Activated T-cell treated with anti-CD3 and anti-CD28 coated beads, Interleukin-2, amount 50 U/mL, for 24 hours (primary cell): Measurements from ENCODE around the gene FRMPD3.

Experiments used
- DNase-seq: peaks from one replicate; pipeline ENCODE4 v3.0.0-alpha.2; 2020
- H3K27ac Mint-ChIP-seq: 2 replicates; pipeline ENCODE4 v1.8.0; 2020; ENCODE audit warnings: mild to moderate bottlenecking, mixed read lengths
- H3K27me3 Mint-ChIP-seq: 2 replicates; pipeline ENCODE4 v1.8.0; 2020; ENCODE audit warnings: mixed read lengths
- H3K36me3 Mint-ChIP-seq: 2 replicates; pipeline ENCODE4 v1.8.0; 2020; ENCODE audit warnings: low read depth, mixed read lengths
- H3K4me1 Mint-ChIP-seq: 2 replicates; pipeline ENCODE4 v1.8.0; 2020; ENCODE audit warnings: low read depth, mixed read lengths
- H3K4me3 Mint-ChIP-seq: 2 replicates; pipeline ENCODE4 v1.8.0; 2020; ENCODE audit warnings: mild to moderate bottlenecking, moderate library complexity, mixed read lengths
- H3K9me3 Mint-ChIP-seq: 2 replicates; pipeline ENCODE4 v1.8.0; 2020; ENCODE audit warnings: mixed read lengths

The FRMPD3 gene

DNA sequence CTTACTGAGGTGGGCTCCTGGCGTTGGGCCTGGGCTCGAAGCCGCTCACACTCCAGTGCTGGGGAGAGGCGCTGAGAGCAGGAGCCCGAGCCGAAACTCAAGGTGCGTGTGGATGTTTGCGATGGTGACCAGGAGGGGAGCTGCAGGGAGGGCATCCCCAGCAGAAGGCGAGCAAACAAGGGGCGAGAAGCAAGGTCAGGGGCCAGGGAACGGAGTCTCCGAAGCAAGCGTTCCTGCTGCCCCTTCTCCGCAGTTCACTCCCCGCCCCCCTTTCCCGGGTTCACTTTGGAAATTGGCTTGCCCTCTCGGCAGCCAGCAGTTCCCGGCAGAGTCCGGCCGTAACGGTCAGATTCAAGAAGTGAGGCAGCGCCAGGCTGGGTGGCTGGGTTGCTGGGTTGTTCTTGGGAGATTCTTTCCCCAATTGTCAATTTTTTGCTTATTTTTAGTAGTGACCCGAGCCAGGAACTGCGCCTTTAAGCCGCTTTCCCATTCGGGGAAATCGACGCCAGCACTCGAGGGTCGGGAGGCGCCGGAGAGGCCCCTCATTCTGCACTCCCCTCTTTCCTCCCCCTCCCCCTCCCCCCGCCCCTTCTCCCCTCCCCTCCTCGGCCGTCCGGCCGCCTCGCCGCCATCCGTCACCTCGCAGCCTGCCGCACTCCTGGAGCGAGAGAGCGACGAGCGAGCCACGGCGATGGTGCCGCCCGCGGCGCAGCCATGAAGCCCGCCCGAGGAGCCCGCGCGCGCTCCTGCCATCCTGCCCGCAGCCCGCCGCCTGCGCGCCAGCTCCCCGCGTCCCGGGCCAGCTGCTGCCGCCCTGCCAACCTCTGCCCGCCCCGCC is at the start of gene FRMPD3:
FRMPD3 (plus strand) TSS at position 655 of the 838 bp plus-strand sequence. CDS start 76,937 bp downstream, outside the sequence.
- H3K4me1 Mint-ChIP-seq = peaks cover 20% of the 10 kb centered on the region
- no peak within 1 kb of the TSS for H3K27ac Mint-ChIP-seq
- H3K4me3 Mint-ChIP-seq = peak within 1 kb of the TSS; percentile 54
- H3K36me3 Mint-ChIP-seq = no peaks in the 10 kb centered on the region
- DNase-seq = no peak
- peaks cover 48% of the 10 kb centered on the region for H3K27me3 Mint-ChIP-seq
- H3K9me3 Mint-ChIP-seq = no peaks in the 10 kb centered on the region

DNA sequence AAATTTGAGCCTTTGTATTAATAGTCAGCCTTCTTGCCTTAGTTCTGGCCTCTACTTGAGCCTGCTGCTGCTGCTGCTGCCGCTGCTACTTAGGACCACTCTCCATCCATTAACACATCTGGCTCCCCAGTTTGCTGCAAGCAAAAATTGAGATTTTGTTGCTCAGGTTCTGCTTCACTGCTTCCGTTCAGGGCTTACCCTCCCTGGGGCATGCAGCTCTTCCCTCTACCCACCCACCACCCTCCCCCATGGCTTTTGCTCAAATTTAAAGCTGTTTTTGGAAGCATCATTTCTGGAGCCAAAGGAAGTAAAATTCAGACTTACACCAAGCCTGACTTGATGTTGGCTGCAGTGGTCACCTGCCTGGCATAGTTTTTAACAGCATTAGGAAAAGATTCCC is 28.9 kb upstream of the FRMPD3 start:
- Mint-ChIP-seq H3K27ac (no peak overlapping the region), H3K4me1 (no peaks in the 10 kb centered on the region), H3K36me3 (no peaks in the 10 kb centered on the region), H3K27me3 (peaks cover 58% of the 10 kb centered on the region), H3K9me3 (no peaks in the 10 kb centered on the region), H3K4me3 (no peak overlapping the region)
- DNase-seq = no peak

DNA sequence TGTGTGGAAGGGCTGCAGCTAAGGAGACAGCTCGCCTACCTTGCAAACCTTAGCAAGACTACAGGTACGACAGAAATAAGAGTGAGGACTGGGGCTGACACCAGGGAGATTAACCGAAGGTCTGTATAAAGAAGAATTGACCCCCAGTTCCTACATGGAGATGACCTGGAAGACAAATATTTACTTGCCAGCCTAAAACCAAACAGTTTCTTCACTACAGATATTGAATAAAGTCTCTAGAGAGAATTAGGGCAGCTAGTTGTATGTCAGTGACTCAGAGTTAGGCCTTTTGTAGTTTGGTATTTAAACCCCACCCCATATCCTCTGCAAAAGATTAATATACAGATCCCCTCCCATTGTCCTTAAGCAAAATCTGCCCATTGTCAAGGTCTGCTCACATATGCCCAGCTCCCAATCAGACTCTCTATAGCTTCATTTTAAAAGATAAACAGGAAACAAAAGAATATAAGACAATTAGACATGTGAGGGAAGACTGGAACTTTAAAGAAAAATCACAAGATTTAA is 28.1 kb upstream of the FRMPD3 start:
- no peaks in the 10 kb centered on the region for H3K4me1 Mint-ChIP-seq
- no peak for DNase-seq
- H3K27me3 Mint-ChIP-seq = peaks cover 62% of the 10 kb centered on the region
- H3K4me3 Mint-ChIP-seq = no peak overlapping the region
- H3K36me3 Mint-ChIP-seq = no peaks in the 10 kb centered on the region
- H3K27ac Mint-ChIP-seq = no peak overlapping the region
- H3K9me3 Mint-ChIP-seq = no peaks in the 10 kb centered on the region

DNA sequence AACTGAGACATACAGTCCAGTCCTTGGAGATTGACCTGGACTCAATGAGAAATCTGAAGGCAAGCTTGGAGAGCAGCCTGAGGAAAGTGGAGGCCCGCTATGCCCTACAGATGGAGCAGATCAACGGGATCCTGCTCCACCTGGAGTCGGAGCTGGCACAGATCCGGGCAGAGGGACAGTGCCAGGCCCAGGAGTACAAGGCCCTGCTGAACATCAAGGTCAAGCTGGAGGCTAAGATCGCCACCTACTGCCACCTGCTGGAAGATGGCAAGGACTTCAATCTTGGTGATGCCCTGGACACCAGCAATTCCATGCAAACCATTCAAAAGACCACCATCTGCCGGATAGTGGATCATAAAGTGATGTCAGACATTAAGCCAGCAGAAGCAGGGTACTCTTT is 20.4 kb upstream of the FRMPD3 start:
- H3K27me3 Mint-ChIP-seq = peaks cover 30% of the 10 kb centered on the region
- DNase-seq = no peak
- no peak overlapping the region for H3K4me3 Mint-ChIP-seq
- no peaks in the 10 kb centered on the region for H3K4me1 Mint-ChIP-seq
- H3K9me3 Mint-ChIP-seq = no peaks in the 10 kb centered on the region
- no peak overlapping the region for H3K27ac Mint-ChIP-seq
- H3K36me3 Mint-ChIP-seq = no peaks in the 10 kb centered on the region

DNA sequence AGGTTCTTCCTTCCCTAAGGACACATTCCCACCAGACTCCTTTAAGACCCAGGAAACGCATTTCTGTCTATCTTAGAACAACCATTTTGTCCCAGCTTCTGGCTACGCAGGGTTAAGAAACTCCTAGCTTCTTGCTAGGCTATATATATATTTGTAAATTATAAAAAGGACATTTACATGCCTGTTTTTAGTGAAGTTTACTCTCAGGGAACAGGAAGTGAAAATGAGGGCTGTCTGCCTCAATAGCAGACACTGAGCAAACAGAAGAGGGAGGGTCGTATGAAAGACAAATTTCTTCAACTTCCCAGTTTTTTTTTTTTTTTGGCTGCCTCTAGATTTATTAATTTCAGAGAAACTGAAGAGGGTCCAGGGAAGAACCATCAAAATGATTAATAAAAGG is 9.3 kb upstream of the FRMPD3 start:
- no peaks in the 10 kb centered on the region for H3K36me3 Mint-ChIP-seq
- no peaks in the 10 kb centered on the region for H3K9me3 Mint-ChIP-seq
- no peak overlapping the region for H3K4me3 Mint-ChIP-seq
- peaks cover 58% of the 10 kb centered on the region for H3K27me3 Mint-ChIP-seq
- H3K27ac Mint-ChIP-seq = no peak overlapping the region
- no peak for DNase-seq
- H3K4me1 Mint-ChIP-seq = no peaks in the 10 kb centered on the region

DNA sequence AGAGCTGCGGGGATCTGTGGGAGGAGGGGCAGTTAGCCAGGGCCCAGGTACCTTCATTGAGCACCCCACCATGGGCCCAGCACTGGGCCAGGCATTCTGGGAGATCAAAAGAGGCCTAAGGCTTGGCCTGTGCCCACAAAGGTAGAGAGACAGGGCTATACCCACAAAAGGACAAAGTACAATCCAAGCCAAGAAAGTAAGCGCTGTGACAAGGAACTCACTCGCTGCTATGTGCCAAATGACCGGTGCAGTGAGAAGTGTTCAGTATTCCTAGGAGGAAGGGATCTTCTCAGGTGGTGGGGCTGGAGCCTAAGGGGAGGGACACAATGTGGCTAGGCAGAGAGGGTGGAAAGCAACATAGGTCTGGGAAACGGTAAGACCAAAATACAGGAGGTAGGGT is 8.8 kb upstream of the FRMPD3 start:
- Mint-ChIP-seq H3K27me3 (peaks cover 63% of the 10 kb centered on the region), H3K4me3 (no peak overlapping the region), H3K36me3 (no peaks in the 10 kb centered on the region), H3K9me3 (no peaks in the 10 kb centered on the region), H3K27ac (no peak overlapping the region), H3K4me1 (no peaks in the 10 kb centered on the region)
- no peak for DNase-seq

DNA sequence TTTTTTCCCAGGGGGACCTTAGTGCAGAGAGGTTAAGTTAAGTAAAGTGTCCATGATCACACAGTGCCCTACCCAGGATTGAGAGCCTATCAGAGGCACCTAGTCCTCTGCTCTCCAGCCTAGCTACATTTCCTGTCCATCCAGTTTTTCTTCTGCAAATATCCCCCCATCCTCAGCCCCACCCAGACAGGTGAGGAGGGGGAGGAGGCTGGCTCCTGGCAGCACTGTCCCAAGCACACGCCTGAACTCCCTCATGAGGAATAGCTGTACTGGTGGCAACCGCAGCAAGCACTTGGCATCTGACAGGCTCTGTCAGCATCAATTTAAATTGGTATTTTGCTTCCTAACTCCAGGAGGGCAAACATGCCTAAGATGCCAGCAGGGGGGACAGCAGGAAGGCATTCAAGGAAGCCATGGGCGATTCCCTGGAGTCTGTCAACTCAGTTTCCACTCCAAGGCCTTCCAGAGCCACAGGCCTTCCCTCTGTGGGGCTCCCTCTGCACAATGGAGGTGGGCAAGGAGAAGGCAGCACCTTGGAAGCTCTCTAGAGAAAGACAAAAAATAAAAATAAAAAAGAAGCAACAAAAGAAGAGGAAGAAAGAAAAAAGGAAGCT is 6.4 kb upstream of the FRMPD3 start:
- Mint-ChIP-seq H3K27me3 (peaks cover 71% of the 10 kb centered on the region), H3K36me3 (no peaks in the 10 kb centered on the region), H3K4me3 (no peak overlapping the region), H3K27ac (no peak overlapping the region), H3K9me3 (no peaks in the 10 kb centered on the region), H3K4me1 (no peaks in the 10 kb centered on the region)
- DNase-seq = no peak

DNA sequence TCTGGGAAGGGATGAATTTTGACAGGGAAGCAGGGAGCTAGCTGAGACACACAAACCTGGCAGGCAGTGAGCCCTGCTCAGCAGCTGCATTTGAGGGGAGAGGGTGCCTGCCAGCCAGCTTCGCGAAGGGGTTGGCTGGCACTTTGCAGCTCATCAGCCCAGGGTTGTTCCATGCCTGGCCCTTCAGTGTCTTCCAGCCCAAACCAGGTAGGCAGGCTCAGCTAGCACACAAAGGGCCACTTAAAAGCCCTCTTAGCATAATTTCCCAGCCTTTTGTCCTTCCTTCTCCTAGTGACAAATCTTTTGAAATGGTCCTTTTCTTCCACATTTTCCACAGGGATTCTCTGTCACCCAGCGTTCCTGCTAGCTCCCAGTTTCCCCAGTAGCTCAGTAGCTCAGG is 4.3 kb upstream of the FRMPD3 start:
- no peaks in the 10 kb centered on the region for H3K9me3 Mint-ChIP-seq
- no peak overlapping the region for H3K4me3 Mint-ChIP-seq
- DNase-seq = no peak
- no peak overlapping the region for H3K27ac Mint-ChIP-seq
- peaks cover 5% of the 10 kb centered on the region for H3K4me1 Mint-ChIP-seq
- peaks cover 69% of the 10 kb centered on the region for H3K27me3 Mint-ChIP-seq
- H3K36me3 Mint-ChIP-seq = no peaks in the 10 kb centered on the region

DNA sequence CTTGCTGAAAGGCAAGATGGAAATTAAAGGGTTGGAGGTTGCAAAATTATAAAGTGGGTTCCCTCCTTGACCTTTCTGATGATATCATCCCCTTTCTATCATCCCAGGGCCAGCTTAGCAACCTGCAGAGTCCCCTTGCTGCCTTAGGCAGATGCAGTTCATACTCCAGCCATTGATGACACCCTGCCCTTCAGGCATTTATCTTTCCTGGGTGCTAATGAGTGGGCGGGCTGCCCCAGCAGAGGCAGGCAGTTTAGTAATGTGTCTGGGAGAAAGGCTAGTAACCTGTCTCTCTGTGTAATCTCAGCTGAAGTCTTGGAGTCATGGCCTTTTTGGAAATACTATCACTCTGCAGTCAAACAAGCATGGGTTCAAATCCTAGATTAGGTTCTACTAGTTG is 3.8 kb upstream of the FRMPD3 start:
- peaks cover 8% of the 10 kb centered on the region for H3K4me1 Mint-ChIP-seq
- no peak for DNase-seq
- no peak overlapping the region for H3K4me3 Mint-ChIP-seq
- no peaks in the 10 kb centered on the region for H3K36me3 Mint-ChIP-seq
- H3K9me3 Mint-ChIP-seq = no peaks in the 10 kb centered on the region
- peaks cover 67% of the 10 kb centered on the region for H3K27me3 Mint-ChIP-seq
- no peak overlapping the region for H3K27ac Mint-ChIP-seq

DNA sequence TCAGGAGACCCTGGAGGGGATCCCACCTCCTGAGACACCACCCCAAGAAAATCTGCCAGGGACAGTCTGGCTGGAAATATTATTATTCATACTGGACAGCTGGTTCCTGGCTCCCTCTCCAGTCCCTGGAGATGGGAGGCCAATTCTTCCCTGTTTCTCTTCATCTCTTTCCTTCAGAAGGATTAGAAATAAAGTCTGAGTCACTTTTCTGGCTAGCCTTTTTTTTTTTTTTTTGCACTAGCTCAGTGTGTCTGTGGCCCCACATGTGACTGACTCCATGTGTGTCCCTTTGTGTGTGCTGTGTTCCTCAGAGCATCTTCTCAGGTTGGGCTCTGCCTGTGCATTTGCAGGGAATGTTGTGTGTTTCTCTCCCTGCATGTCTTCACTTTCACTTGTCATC is 1.8 kb upstream of the FRMPD3 start:
- H3K27ac Mint-ChIP-seq = no peak overlapping the region
- no peak for DNase-seq
- H3K27me3 Mint-ChIP-seq = peaks cover 58% of the 10 kb centered on the region
- no peaks in the 10 kb centered on the region for H3K9me3 Mint-ChIP-seq
- H3K4me3 Mint-ChIP-seq = no peak overlapping the region
- H3K36me3 Mint-ChIP-seq = no peaks in the 10 kb centered on the region
- peaks cover 20% of the 10 kb centered on the region for H3K4me1 Mint-ChIP-seq

DNA sequence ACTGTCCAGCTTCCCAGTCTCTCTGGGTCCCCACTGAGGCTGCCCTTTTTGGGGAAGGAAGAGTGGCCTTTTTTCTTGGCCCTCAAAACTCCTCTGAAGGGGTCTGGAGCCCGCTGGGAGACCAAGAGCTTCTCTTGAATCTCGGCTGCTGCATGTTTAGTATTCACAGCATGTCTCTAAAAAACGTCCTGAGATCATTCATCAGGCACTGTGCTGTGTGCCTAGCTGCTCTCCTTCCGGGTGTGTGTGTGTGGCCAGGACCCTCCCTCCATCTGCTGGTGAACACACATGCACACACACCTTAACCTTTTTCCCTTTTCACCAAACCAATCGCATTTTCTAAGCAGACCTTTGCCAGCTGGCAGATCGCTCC is 841 bp upstream of the FRMPD3 start:
- Mint-ChIP-seq H3K4me3 (peak overlapping the region; percentile 54), H3K27me3 (peaks cover 54% of the 10 kb centered on the region), H3K9me3 (no peaks in the 10 kb centered on the region), H3K4me1 (peaks cover 20% of the 10 kb centered on the region), H3K27ac (no peak overlapping the region), H3K36me3 (no peaks in the 10 kb centered on the region)
- DNase-seq = no peak

DNA sequence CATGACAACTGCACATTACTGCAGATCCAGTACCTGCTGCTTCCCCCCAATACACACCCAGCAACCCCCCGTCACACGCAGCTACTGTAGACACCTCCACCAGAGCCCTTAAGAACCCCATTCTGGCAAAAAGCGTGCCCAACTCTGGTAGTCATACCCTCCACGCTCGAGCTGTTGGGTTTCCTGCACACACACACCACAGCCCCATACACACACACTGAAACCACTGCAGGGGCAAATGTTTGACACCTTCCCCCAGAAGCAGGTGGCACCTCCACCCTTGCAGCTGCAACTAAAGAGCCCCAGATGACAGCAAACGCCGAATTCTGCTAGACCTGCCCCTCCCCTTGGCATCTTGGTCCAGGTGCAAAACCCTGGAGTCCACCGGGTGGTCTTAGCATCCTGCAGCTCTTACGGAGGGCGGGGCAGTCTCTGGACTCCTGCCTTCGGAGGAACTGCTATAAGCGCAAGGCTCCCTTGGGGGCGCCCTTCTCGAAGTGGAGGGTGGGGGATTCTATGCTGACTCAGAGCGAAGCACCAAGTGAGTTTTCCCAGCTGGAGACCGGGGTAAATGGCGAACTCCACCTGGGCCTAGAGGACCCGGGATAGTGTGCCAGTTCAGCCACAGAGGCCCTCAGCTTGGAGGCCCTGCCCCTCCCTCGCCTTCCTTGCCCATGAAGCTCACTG is 1.5 kb downstream of the FRMPD3 start:
- no peak for DNase-seq
- no peaks in the 10 kb centered on the region for H3K9me3 Mint-ChIP-seq
- H3K27ac Mint-ChIP-seq = no peak overlapping the region
- peaks cover 20% of the 10 kb centered on the region for H3K4me1 Mint-ChIP-seq
- H3K27me3 Mint-ChIP-seq = peaks cover 37% of the 10 kb centered on the region
- H3K36me3 Mint-ChIP-seq = no peaks in the 10 kb centered on the region
- H3K4me3 Mint-ChIP-seq = peak overlapping the region; percentile 53

DNA sequence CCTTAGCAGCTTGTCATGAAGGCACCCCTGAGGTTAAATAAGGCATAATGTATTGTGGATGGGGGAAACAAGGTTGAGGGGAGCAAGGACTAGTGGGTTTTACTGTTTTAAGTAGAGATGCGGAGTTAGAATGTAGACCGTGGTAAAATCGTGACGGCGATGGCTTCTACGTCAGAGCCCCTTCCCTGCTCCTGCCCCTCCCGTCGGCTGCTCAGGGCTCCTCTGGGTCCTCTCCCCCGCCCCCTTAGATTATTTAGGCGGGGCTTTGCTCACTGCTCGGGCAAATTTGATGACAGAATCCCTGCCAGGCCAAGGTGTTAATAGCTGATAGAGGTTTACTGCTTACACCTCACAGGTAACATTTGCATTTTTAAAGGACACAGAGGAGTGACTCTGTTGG is 2.3 kb downstream of the FRMPD3 start:
- Mint-ChIP-seq H3K36me3 (no peaks in the 10 kb centered on the region), H3K9me3 (no peaks in the 10 kb centered on the region), H3K27me3 (peaks cover 37% of the 10 kb centered on the region), H3K4me1 (peaks cover 20% of the 10 kb centered on the region), H3K4me3 (no peak overlapping the region), H3K27ac (no peak overlapping the region)
- DNase-seq = no peak

DNA sequence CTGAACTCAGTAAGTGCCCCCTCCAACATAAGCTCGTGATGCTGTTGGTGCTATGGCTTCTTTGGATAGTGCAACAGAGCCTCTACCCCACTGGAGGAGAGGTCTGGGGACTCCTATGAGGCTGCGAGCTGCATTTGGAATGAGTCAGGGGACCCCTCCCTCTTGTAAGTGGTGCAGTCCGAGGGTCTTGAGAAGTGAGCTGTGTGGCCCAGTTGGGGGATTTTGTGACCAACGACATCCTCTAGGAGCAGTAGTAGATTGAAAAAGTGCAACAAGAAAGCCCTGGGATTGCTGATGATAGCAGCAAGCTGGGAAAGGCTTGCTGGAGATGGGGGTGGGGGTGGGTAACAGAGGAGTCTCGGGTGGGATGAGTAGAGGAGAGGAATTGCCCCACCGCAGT is 3.1 kb downstream of the FRMPD3 start:
- no peak for DNase-seq
- Mint-ChIP-seq H3K36me3 (no peaks in the 10 kb centered on the region), H3K27ac (no peak overlapping the region), H3K4me3 (no peak overlapping the region), H3K27me3 (peaks cover 37% of the 10 kb centered on the region), H3K4me1 (peaks cover 20% of the 10 kb centered on the region), H3K9me3 (no peaks in the 10 kb centered on the region)

DNA sequence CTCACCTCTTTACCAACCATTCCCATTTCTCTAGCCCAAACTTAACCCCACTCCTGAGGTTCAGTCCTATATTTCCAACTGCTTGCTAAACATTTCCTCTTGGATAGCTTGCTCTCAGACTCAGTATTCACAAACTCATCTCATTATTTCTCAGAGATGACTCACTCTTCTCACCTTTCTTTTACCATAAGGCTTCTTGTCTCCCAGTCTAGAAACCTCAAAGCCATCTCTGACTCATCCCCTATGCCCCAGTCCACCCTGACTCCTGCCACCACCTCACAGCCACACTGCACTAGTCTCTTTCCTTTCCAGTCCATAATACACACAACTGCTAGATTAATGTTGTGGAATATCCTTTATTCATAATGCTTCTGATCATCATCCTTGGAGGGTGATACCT is 4.8 kb downstream of the FRMPD3 start:
- Mint-ChIP-seq H3K36me3 (no peaks in the 10 kb centered on the region), H3K27ac (no peak overlapping the region), H3K4me1 (peaks cover 15% of the 10 kb centered on the region), H3K4me3 (no peak overlapping the region), H3K27me3 (peaks cover 35% of the 10 kb centered on the region), H3K9me3 (no peaks in the 10 kb centered on the region)
- no peak for DNase-seq
